Testis (tissue), 3 donors: ENCODE data around the gene DLG1. TPM values are rescaled to one million over a fixed set of nuclear protein-coding genes. Genes with fewer than 3 reads are reported as not detected.
"Not testable (repeated sequence)": the region's sequence is repeated elsewhere in the genome, so short reads cannot be mapped to it uniquely, and the experiment has no call there.

Source experiments
- DNase-seq: peaks from one replicate; pipeline ENCODE4 v3.0.0-alpha.2; 2019
- H3K27ac ChIP-seq, 2 donors: fragments of 200-600 bp; sonication (generic); one replicate each; pipeline ENCODE4 v1.5.1; 2019
- H3K27me3 ChIP-seq: fragments of 200-600 bp; sonication (generic); one replicate; pipeline ENCODE4 v1.5.1; 2019
- H3K36me3 ChIP-seq: fragments of 200-600 bp; sonication (generic); one replicate; pipeline ENCODE4 v1.5.1; 2017; ENCODE audit warnings: low read depth; ENCODE audit errors: missing control alignments
- H3K4me1 ChIP-seq: fragments of 200-600 bp; sonication (generic); one replicate; pipeline ENCODE4 v1.5.1; 2019
- H3K4me3 ChIP-seq, 2 donors: fragments of 200-600 bp; sonication (generic); one replicate each; pipeline ENCODE4 v1.5.1; 2017 to 2019
- H3K9me3 ChIP-seq: fragments of 200-600 bp; sonication (generic); one replicate; pipeline ENCODE4 v1.5.1; 2017
- CTCF ChIP-seq, 3 experiments: fragments of 450-650 bp in 2 of 3; fragments of 200-600 bp in 1 of 3; sonication (generic) in 1 of 3; IDR thresholded peaks; one replicate each; pipeline ENCODE4 v1.5.1; 2016 to 2019; ENCODE audit warnings: antibody characterized with exemption in 3 of 3, mild to moderate bottlenecking in 2 of 3, moderate library complexity in 1 of 3
- POLR2A ChIP-seq: fragments of 450-650 bp; IDR thresholded peaks from one replicate; pipeline ENCODE4 v1.6.1; 2017; ENCODE audit warnings: antibody characterized with exemption, mild to moderate bottlenecking, moderate library complexity
- WGBS, 2 donors: methylation state at CpG; one replicate each; pipeline ENCODE4 v1.1.5; 2018; 5-methylcytosine and 5-hydroxymethylcytosine counted together
- intact Hi-C: fragments of 100-400 bp; cut with DNase I; formaldehyde crosslinking; loops from one replicate; pipeline ENCODE4 v1.15.1; 2023; ENCODE audit warnings: low total_unique reads
- polyA plus RNA-seq: library from polyadenylated mRNA; stranded (reverse); fragments of 350-450 nt; fragmentation: Illumina TruSeq; extraction: RNeasy Lipid Tissue Mini Kit (QIAGEN cat#74804); gene quantifications from one replicate; pipeline ENCODE4 v1.2.3, GENCODE V29; 2014; ENCODE audit warnings: low read depth, low replicate concordance; ENCODE audit not compliant: insufficient read depth
- total RNA-seq, 2 donors: library from RNA; depleted of rRNA; stranded (reverse); fragments of >200 nt; gene quantifications; one replicate each; pipeline ENCODE4 v1.2.3, GENCODE V29; 2016

The DLG1 gene
- total and polyA plus RNA-seq, 3 donors from 2014 or later = 37.4 to 99.4 (median 99.3) TPM

DNA sequence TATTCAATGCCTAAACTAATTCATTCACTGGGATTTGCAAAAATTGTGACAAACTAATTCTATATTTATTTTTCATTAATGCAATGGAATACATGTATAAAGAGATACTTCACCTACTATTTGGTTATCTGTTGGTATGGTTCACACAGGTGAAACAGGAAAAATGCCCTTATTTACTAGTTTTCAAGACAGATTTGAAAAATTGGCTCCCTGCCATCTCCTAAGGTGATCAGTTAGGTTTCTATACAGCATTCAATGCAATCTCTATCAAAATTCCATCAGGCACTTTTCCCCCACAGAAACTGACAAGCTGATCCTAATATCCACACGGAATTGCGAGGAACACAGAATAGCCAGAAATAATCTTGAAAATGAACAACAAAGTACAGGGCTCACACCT is 101.1 kb downstream of the DLG1 start:
- intact Hi-C loops = no loop called here
- Histone ChIP-seq H3K27me3 (no peaks in the 10 kb centered on the region), H3K36me3 (no peaks in the 10 kb centered on the region), H3K4me1 (no peaks in the 10 kb centered on the region), H3K4me3 (no peak overlapping the region), H3K9me3 (no peaks in the 10 kb centered on the region), H3K27ac (no peak overlapping the region)
- no peak for DNase-seq
- no peak for TF ChIP-seq CTCF (IDR thresholded peaks at IDR 0.05)
- no peak for TF ChIP-seq POLR2A
- WGBS, 2 donors = 99 to 100% methylated on average over 2 of the region's 2 CpGs

DNA sequence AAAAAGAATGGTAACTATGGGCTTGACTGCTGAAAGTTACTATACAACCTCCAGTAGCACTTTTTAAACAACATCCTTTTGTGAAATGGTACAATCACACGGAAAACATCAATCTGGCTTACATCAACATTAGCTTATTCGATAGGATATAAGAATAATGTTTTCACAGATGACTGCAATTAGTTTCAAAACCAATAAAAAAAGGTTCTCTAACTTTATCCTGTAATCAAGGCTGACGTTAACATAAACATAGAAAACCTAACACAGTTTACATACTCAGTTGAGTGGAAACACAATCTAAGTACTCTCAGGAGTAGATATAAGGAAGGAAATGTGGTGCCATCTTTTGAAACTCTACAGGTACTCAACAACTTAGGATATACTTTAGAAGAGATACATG is 102.2 kb downstream of the DLG1 start:
- Histone ChIP-seq H3K4me1 (no peaks in the 10 kb centered on the region), H3K27ac (no peak overlapping the region), H3K9me3 (no peaks in the 10 kb centered on the region), H3K4me3 (no peak overlapping the region), H3K27me3 (no peaks in the 10 kb centered on the region), H3K36me3 (no peaks in the 10 kb centered on the region)
- TF ChIP-seq POLR2A (no peak), CTCF (IDR thresholded peaks at IDR 0.05) (no peak)
- intact Hi-C loops = no loop called here
- 89 to 90% methylated on average over 3 of the region's 3 CpGs for WGBS, 2 donors
- no peak for DNase-seq

DNA sequence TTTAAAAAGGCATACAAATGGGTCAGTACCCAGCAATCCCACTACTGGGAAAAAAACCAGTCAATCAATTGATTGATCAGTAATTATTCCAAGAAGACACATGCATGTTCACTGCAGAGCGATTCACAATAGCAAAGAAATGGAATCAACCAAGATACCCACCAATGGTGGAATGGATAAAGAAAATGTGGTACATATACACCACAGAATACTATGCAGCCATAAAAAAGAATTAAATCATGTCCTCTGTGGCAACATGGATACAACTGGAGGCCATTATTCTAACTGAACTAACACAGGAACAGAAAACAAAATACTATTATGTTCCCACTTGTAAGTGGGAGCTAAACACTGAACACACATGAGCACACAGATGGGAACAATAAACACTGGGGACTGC is 103.1 kb downstream of the DLG1 start:
- no peak for DNase-seq
- H3K27me3 ChIP-seq = no peaks in the 10 kb centered on the region
- H3K36me3 ChIP-seq = no peaks in the 10 kb centered on the region
- WGBS, 2 donors = 96 to 98% methylated on average over 1 of the region's 1 CpG
- no peak for TF ChIP-seq POLR2A
- TF ChIP-seq CTCF (IDR thresholded peaks at IDR 0.05) = no peak
- intact Hi-C loops = no loop called here
- no peak overlapping the region for H3K27ac ChIP-seq
- no peak overlapping the region for H3K4me3 ChIP-seq
- H3K4me1 ChIP-seq = no peaks in the 10 kb centered on the region
- H3K9me3 ChIP-seq = no peaks in the 10 kb centered on the region

DNA sequence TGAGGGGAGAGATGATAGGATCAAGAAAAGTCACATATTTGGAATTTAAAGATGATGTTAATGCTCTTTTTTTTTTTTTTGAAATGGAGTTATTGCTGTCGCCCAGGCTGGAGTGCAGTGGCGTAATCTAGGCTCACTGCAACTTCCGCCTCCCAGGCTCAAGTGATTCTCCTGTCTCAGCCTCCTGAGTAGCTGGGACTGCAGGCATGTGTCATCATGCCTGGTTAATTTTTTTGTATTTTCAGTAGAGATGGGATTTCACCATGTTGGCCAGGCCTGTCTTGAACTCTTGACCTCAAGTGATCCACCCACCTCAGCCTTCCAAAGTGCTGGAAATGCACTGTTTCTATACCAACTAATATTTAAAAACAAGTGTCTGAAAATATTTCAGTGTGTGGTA is 104.7 kb downstream of the DLG1 start:
- H3K27me3 ChIP-seq, H3K4me3 ChIP-seq, H3K9me3 ChIP-seq, H3K27ac ChIP-seq, DNase-seq, H3K36me3 ChIP-seq, H3K4me1 ChIP-seq, intact Hi-C loops: not testable (repeated sequence)
- WGBS, 2 donors = 88 to 94% methylated on average over 3 of the region's 3 CpGs

- H3K36me3 ChIP-seq = no peaks in the 10 kb centered on the region
- no peaks in the 10 kb centered on the region for H3K4me1 ChIP-seq
- 97 to 98% methylated on average over 2 of the region's 2 CpGs for WGBS, 2 donors
- intact Hi-C loops = no loop called here
- H3K4me3 ChIP-seq = no peak overlapping the region
- H3K27ac ChIP-seq = no peak overlapping the region
- H3K27me3 ChIP-seq = no peaks in the 10 kb centered on the region
- DNase-seq = no peak
- TF ChIP-seq CTCF (IDR thresholded peaks at IDR 0.05) (no peak), POLR2A (no peak)
- no peaks in the 10 kb centered on the region for H3K9me3 ChIP-seq
Observed at GRCh38 chr3:197191897-197192296, 106.5 kb downstream of the DLG1 start.
